AG09309 (cell line): ENCODE results near the gene RFT1.

ENCODE experiments used
- DNase-seq: peaks from one replicate; pipeline ENCODE4 v3.0.0-alpha.2; 2010; ENCODE audit warnings: low read depth
- H3K4me3 ChIP-seq: 2 replicates; pipeline ENCODE4 v1.5.1; 2011; ENCODE audit warnings: mild to moderate bottlenecking, low read depth, low read length, moderate library complexity; ENCODE audit not compliant: control insufficient read depth
- TF ChIP-seq, protein P1 (sequence below): IDR thresholded peaks from 2 replicates; pipeline ENCODE4 v1.5.1; 2011; ENCODE audit warnings: mild to moderate bottlenecking, low read depth, low read length, inconsistent platforms; ENCODE audit not compliant: insufficient read depth, control insufficient read depth; ENCODE audit errors: missing control alignments

RFT1 gene

DNA sequence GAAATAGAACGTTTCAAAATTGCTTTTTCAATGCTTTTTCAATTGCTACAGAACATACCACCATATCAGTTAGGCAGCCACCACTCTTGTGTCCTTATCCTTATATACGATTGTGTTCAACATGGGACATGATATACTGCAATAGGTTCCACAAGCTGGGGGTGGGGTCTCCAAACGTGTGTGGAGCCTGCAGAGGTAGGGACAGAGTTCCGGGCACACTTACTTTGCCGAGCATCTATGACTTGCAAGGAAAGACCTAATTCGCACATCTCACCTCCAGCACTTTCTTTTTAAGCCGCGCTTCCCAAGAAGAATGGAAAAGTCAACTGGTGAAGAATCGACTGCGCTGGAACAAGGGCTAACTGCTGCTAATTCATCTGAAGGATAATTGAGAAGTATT lies 44.8 kb downstream of the RFT1 start:
- TF ChIP-seq, protein P1, sequence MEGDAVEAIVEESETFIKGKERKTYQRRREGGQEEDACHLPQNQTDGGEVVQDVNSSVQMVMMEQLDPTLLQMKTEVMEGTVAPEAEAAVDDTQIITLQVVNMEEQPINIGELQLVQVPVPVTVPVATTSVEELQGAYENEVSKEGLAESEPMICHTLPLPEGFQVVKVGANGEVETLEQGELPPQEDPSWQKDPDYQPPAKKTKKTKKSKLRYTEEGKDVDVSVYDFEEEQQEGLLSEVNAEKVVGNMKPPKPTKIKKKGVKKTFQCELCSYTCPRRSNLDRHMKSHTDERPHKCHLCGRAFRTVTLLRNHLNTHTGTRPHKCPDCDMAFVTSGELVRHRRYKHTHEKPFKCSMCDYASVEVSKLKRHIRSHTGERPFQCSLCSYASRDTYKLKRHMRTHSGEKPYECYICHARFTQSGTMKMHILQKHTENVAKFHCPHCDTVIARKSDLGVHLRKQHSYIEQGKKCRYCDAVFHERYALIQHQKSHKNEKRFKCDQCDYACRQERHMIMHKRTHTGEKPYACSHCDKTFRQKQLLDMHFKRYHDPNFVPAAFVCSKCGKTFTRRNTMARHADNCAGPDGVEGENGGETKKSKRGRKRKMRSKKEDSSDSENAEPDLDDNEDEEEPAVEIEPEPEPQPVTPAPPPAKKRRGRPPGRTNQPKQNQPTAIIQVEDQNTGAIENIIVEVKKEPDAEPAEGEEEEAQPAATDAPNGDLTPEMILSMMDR: no peak
- H3K4me3 ChIP-seq: no peak overlapping the region
- no peak for DNase-seq

DNA sequence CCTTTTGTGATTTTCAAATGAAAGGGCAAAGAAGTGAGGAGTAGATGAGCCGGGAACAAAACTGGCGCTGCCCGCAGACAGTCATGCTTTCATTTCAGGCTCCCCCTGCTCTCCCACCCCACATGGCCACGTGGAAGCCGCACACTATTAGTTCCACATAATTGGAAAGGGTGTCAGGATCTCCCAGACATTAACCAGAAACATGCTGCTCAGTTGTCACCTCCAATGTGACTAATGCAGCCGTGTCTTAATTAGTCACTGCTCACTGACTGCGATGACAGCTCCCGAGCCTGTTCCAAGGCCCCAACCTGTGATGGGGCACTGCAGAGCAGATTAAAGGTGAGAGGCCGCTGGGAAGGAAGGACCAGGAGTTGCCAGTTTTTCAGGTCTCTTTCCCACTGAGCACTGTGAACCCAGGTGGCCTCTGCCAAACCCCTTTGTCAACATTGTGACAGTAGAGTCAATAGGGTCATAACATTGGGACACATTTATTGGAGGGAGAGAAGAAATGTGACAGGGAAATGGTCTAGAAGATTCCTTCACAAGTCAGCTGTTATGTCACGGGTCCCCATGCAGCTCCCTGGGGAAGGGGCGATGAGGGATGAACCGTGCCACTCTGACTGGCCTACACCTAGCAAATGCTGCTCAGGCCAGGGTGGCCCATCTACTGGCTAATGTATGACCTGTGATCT lies 45.8 kb downstream of the RFT1 start:
- no peak for DNase-seq
- TF ChIP-seq, protein P1: no peak
- H3K4me3 ChIP-seq: no peak overlapping the region

GRCh38 chr3:53083949-53084309 lies 46.3 kb downstream of the RFT1 start:
- TF ChIP-seq, protein P1: no peak
- no peak overlapping the region for H3K4me3 ChIP-seq
- no peak for DNase-seq

DNA sequence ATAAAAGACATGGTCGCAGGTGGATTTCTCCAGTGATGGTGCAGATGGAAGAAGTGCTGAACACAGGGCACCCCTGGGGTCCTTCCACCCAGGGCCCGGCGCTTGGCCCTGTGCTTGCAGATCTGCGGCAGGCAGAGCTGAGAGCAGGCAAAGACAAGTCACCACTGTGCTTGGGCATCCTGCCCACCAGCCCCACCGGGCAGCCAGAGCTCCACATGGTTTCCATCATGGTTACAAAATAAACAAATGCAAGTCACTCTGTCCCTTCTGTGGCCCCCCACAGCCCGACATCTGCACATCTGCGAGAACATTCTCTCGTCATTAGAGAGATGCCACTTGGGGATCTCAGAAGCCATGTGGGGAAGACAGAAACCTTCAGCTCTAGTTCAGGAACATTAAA lies 46.7 kb downstream of the RFT1 start:
- TF ChIP-seq, protein P1: no peak
- no peak overlapping the region for H3K4me3 ChIP-seq
- peak; percentile 52 for DNase-seq

- H3K4me3 ChIP-seq: no peak overlapping the region
- TF ChIP-seq, protein P1: no peak
- no peak for DNase-seq
Measured at GRCh38 chr3:53082736-53083135, 47.5 kb downstream of the RFT1 start.

DNA sequence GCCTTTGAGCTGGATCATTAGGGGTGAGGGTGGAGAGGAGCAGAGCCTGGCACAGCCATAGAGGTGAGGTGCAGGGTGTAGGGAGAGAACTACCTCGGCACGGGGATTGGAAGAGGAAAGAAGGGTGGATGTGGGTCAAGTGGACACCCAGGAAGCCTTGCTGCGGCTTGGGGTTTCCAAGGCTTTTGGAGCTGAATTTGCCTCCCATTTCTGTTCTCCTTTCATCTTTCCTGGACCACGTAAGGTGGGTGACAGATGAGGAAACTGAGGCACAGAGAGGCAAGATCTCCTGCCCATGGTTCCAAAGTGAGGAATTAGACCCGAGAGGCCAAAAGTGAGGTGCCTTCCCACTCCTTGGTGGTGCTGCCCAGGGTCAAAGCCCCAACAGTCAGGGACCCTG lies 48.9 kb downstream of the RFT1 start:
- no peak for DNase-seq
- H3K4me3 ChIP-seq: no peak overlapping the region
- TF ChIP-seq, protein P1: no peak
